Measurements from ENCODE around the gene CNEP1R1.
"Not testable (repeated sequence)": the region's sequence is repeated elsewhere in the genome, so short reads cannot be mapped to it uniquely, and the experiment has no call there.

Gene CNEP1R1

DNA sequence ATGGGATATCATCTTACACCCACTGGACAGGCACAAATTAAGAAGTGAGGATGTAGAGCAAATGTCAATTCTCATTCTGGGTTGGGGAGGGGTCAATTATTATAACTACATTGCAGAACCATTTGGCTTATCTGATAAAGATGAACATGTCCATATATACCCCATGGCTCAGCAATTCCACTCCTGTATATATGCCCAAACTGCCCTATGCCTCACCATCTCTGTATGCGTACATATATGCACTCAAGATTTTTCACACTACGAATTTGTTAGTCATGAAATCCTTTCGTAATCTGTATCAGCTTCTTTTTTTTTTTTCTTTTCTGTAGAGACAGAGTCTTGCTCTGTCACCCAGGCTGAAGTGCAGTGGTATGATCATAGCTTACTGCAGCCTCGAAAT lies 20.8 kb upstream of the CNEP1R1 start:
- peaks cover 0 to 2% of the 10 kb centered on the region in 2 donors for H3K4me1 Mint-ChIP-seq

DNA sequence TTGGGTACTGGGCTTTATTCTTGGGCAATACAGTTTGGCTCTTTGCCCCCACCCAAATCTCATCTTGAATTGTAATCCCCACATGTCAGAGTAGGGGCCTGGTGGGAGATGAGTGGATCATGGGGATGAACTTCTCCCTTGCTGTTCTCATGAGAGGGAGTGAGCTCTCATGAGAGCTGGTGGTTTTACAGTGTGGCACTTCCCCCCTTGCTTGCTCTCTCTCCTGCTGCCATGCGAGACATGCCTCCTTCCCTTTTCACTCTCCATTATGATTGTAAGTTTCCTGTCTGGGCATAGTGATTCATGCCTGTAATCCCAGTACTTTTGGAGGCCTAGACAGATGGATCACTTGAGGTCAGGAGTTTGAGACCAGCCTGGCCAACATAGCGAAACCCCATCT lies 18.1 kb upstream of the CNEP1R1 start:
- DNase-seq (no peak), ATAC-seq (replicated peaks) (peak in 1 of 2 donors; percentile 53)
- Mint-ChIP-seq H3K27me3 (peaks cover 24 to 25% of the 10 kb centered on the region in 2 donors), H3K9me3 (peaks cover 6 to 8% of the 10 kb centered on the region in 2 donors), H3K4me3 (no peak overlapping the region), H3K4me1 (peaks cover 0 to 2% of the 10 kb centered on the region in 2 donors), H3K36me3 (peaks cover 0 to 2% of the 10 kb centered on the region in 2 donors), H3K27ac (no peak overlapping the region)

More for the DNA sequence above, 20.8 kb upstream of the CNEP1R1 start:
- Mint-ChIP-seq H3K27me3 (peaks cover 16 to 25% of the 10 kb centered on the region in 2 donors), H3K4me3 (no peak overlapping the region), H3K27ac (no peak overlapping the region), H3K9me3 (peaks cover 6 to 8% of the 10 kb centered on the region in 2 donors), H3K36me3 (peaks cover 0 to 2% of the 10 kb centered on the region in 2 donors)
- no peak for ATAC-seq (replicated peaks)
- no peak for DNase-seq

DNA sequence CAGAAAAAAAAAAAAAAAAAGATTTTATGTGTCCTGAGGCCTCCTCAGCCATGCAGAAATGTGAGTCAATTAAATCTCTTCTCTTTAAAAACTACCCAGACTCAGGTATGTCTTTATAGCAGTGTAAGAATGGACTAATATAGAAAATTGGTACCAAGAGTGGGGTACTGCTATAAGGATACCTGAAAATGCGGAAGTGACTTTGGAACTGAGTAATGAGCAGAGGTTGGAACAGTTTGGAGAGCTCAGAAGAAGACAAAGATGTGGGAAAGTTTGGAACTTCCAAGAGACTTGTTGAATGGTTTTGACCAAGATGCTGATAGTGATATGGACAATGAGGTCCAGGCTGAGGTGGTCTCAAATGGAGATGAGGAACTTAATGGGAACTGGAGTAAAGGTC lies 17.3 kb upstream of the CNEP1R1 start:
- H3K36me3 Mint-ChIP-seq: peaks cover 0 to 2% of the 10 kb centered on the region in 2 donors

DNA sequence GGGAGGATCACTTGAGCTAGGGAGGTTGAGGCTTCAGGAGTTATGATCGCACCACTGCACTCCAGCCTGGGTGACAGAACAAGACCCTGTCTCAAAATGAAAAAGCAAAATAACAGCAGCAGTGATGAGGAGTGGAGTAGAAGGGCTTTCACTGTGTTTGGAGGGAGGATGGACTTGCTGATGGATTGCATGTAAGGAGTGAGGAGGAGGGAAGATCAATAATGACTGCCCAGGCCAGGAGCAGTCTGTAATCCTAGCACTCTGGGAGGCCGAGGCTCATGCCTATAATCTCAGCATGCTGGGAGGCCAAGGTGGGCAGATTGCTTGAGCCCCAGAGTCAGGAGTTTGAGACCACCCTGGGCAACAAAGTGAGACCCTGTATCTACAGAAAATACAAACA lies 14.8 kb upstream of the CNEP1R1 start:
- H3K4me3 Mint-ChIP-seq: no peak overlapping the region
- H3K9me3 Mint-ChIP-seq: peaks cover 6 to 8% of the 10 kb centered on the region in 2 donors
- peaks cover under 1 to 2% of the 10 kb centered on the region in 2 donors for H3K4me1 Mint-ChIP-seq
- no peak overlapping the region for H3K27ac Mint-ChIP-seq
- no peak for ATAC-seq (replicated peaks)
- DNase-seq: no peak
- peaks cover 0 to 2% of the 10 kb centered on the region in 2 donors for H3K36me3 Mint-ChIP-seq
- H3K27me3 Mint-ChIP-seq: peaks cover 10 to 20% of the 10 kb centered on the region in 2 donors

More for the DNA sequence above, 17.3 kb upstream of the CNEP1R1 start:
- peaks cover 6 to 8% of the 10 kb centered on the region in 2 donors for H3K9me3 Mint-ChIP-seq
- peaks cover 0 to 2% of the 10 kb centered on the region in 2 donors for H3K4me1 Mint-ChIP-seq
- H3K27ac Mint-ChIP-seq: no peak overlapping the region
- peaks cover 21 to 25% of the 10 kb centered on the region in 2 donors for H3K27me3 Mint-ChIP-seq
- H3K4me3 Mint-ChIP-seq: no peak overlapping the region
- DNase-seq: no peak
- no peak for ATAC-seq (replicated peaks)

DNA sequence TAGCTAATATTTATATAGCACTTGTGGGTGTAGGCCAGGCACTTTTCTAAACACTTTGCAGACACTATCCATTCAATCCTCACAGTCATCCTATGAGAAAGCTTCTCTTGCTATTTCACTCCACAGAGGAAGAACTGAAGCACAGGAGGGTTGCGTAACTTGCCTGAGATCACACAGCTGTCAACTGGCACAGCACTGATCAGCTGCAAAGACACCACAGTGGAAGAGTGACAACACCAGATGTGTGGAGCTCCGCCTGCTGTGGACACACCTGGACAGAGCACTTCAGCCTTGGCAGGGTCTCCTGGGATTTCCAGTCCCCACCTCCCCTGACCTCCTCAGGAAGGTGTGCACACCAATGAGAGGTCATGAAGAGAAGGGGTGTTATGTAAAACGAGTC lies 13.3 kb upstream of the CNEP1R1 start:
- peaks cover 6% of the 10 kb centered on the region in 2 donors for H3K9me3 Mint-ChIP-seq
- ATAC-seq (replicated peaks): no peak
- no peak for DNase-seq
- peaks cover 0 to 7% of the 10 kb centered on the region in 2 donors for H3K4me1 Mint-ChIP-seq
- H3K27ac Mint-ChIP-seq: no peak overlapping the region
- no peak overlapping the region for H3K4me3 Mint-ChIP-seq
- peaks cover 0 to 2% of the 10 kb centered on the region in 2 donors for H3K36me3 Mint-ChIP-seq
- H3K27me3 Mint-ChIP-seq: peaks cover 6 to 19% of the 10 kb centered on the region in 2 donors

DNA sequence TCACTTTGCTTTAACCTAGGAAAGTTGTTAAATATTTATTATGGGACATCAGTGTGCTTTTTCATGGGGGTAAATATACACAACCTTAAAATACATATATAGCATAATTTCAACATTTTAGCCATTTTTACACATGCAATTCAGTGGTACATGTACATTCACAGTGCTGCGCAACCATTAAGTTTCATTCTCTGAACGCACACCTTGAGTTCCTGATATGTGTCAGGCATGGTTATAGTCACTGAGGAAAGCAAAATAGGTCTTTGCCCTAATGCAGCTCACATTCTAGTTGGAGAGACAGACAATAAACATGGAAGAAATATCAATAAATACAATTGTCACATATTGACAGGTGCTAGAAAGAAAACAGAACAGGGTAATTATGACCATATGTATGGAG lies 12.8 kb upstream of the CNEP1R1 start:
- H3K36me3 Mint-ChIP-seq: peaks cover 0 to 2% of the 10 kb centered on the region in 2 donors

DNA sequence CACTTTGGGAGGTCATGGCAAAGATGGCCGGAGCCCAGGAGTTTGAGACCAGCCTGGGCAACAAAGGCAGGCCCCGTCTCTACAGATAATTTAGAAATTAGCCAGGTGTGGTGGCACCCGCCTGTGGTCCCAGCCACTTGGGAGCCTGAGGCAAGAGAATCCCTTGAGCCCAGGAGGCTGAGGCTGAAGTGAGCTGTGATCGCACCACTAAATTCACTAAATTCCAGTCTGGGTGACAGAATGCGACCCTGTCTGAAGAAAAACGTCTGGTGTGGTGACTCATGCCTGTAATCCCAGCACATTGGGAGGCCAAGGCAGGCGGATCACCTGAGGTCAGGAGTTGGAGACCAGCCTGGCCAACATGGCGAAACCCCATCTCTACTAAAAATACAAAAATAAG lies 10.8 kb upstream of the CNEP1R1 start:
- H3K4me3 Mint-ChIP-seq; H3K4me1 Mint-ChIP-seq; ATAC-seq (replicated peaks); H3K9me3 Mint-ChIP-seq; DNase-seq; H3K36me3 Mint-ChIP-seq; H3K27ac Mint-ChIP-seq: not testable (repeated sequence)
- peaks cover 8 to 13% of the 10 kb centered on the region in 2 donors for H3K27me3 Mint-ChIP-seq

More for the DNA sequence above, 12.8 kb upstream of the CNEP1R1 start:
- H3K27me3 Mint-ChIP-seq: peaks cover 6 to 14% of the 10 kb centered on the region in 2 donors
- no peak overlapping the region for H3K4me3 Mint-ChIP-seq
- H3K4me1 Mint-ChIP-seq: peaks cover 0 to 7% of the 10 kb centered on the region in 2 donors
- peaks cover 5 to 6% of the 10 kb centered on the region in 2 donors for H3K9me3 Mint-ChIP-seq
- ATAC-seq (replicated peaks): no peak
- H3K27ac Mint-ChIP-seq: no peak overlapping the region
- no peak for DNase-seq

DNA sequence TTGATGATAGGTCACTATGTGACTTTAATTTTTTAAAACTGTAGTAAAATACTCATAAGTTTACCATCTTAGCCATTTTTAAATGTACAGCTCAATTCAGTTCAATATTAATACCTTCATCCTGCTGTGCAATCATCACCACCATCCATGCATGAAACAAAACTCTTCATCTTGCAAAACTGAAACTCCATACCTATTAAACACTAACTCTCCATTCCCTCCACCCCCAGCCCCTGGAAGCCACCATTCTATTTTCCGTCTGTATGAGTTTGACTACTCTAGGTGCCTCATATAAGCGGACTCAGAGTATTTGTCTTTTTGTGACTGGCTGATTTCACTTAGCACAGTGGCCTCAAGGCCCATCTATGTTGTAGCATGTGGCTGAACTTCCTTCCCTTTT lies 9.4 kb upstream of the CNEP1R1 start:
- ATAC-seq (replicated peaks) (no peak), DNase-seq (no peak)
- no peaks in the 10 kb centered on the region for H3K9me3 Mint-ChIP-seq
- H3K27ac Mint-ChIP-seq: no peak overlapping the region
- peaks cover 4 to 7% of the 10 kb centered on the region in 2 donors for H3K27me3 Mint-ChIP-seq
- no peaks in the 10 kb centered on the region for H3K36me3 Mint-ChIP-seq
- H3K4me1 Mint-ChIP-seq: peaks cover 0 to 7% of the 10 kb centered on the region in 2 donors
- no peak overlapping the region for H3K4me3 Mint-ChIP-seq

DNA sequence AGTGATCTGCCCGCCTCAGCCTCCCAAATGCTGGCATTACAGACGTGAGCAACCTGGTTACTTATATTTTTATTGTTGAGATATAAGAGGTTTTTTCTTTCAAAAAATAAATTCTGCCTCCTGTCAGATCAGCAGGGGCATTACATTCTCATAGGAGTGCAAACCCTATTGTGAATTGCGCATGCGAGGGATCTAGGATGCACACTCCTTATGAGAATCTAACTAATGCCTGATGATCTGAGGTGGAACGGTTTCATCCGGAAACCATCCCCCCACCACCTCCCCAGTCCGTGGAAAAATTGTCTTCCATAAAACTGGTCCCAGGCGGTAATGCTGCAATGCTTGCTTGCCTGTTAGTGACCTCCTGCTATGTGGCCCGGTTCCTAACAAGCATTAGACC lies 7.5 kb upstream of the CNEP1R1 start:
- peaks cover 0 to 7% of the 10 kb centered on the region in 2 donors for H3K4me1 Mint-ChIP-seq
- DNase-seq (no peak), ATAC-seq (replicated peaks) (no peak)
- H3K4me3 Mint-ChIP-seq: no peak overlapping the region
- no peaks in the 10 kb centered on the region for H3K9me3 Mint-ChIP-seq
- no peaks in the 10 kb centered on the region for H3K36me3 Mint-ChIP-seq
- no peak overlapping the region for H3K27ac Mint-ChIP-seq
- H3K27me3 Mint-ChIP-seq: peaks cover 6 to 11% of the 10 kb centered on the region in 2 donors

DNA sequence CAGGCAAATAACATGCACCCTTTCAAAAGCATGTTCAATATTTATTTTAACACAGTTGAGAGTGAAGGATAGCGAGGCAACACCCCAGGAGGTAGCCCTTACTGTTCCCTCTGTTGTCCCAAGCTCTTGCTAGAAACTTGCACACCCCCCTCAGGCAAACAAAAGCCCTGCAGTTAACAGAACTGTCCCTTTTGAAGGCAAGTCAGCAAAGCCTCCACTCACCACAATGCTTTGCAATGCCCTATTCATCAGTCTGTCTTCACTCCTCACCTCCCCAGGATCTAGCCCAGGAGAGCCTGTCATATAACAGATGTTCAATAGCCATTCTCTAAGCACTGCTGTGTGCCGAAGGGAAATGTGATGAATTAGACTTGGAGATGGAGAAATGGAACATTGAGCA lies 3.5 kb upstream of the CNEP1R1 start:
- H3K9me3 Mint-ChIP-seq: no peaks in the 10 kb centered on the region
- ATAC-seq (replicated peaks): no peak
- no peaks in the 10 kb centered on the region for H3K36me3 Mint-ChIP-seq
- no peak overlapping the region for H3K27ac Mint-ChIP-seq
- DNase-seq: no peak
- peaks cover 6 to 11% of the 10 kb centered on the region in 2 donors for H3K27me3 Mint-ChIP-seq
- no peak overlapping the region for H3K4me3 Mint-ChIP-seq
- H3K4me1 Mint-ChIP-seq: peaks cover 0 to 5% of the 10 kb centered on the region in 2 donors

DNA sequence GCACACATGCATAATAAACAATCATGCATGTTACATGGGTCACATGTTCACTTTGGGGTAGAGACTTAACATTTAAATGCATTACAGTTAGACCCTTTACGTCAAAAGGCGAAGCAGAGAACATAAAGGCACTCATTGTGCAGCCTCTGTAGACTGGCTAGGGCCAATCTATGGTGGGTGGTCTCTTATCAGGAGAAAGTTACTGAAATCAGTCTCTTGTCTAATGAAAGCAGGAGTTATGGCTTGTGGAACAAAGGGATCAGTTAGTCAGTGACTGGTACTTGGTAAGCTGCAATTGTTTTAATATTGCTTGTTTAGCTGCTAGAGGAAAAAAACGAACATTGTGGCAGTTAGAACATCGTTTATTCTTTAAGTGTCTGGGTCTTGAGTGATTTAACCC lies 1.4 kb upstream of the CNEP1R1 start:
- H3K4me3 Mint-ChIP-seq: no peak overlapping the region
- no peak for ATAC-seq (replicated peaks)
- H3K36me3 Mint-ChIP-seq: no peaks in the 10 kb centered on the region
- peaks cover 6 to 10% of the 10 kb centered on the region in 2 donors for H3K27me3 Mint-ChIP-seq
- DNase-seq: no peak
- H3K4me1 Mint-ChIP-seq: peaks cover 5% of the 10 kb centered on the region in 2 donors
- no peaks in the 10 kb centered on the region for H3K9me3 Mint-ChIP-seq
- H3K27ac Mint-ChIP-seq: no peak overlapping the region

DNA sequence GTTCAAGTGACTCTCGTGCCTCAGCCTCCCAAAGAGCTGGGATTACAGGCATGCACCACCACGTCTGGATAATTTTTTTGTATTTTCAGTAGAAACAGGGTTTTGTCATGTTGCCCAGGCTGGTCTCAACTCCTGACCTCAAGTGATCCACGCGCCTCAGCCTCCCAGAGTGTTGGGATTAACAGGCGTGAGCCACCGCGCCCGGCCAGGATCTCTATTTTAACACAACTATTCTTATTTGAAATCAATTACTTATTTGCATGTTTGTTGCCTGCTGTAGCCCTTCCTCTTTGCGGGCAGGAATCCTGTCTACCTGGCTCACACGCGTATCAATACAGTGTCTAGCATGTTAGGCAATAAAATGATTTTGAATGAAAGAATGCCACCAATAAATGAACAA lies 818 bp upstream of the CNEP1R1 start:
- DNase-seq (no peak), ATAC-seq (replicated peaks) (no peak)
- peaks cover 5% of the 10 kb centered on the region in 2 donors for H3K4me1 Mint-ChIP-seq
- peak overlapping the region in 1 of 2 donors; percentile 97 for H3K4me3 Mint-ChIP-seq
- peaks cover 6 to 7% of the 10 kb centered on the region in 2 donors for H3K27me3 Mint-ChIP-seq
- H3K36me3 Mint-ChIP-seq: no peaks in the 10 kb centered on the region
- no peak overlapping the region for H3K27ac Mint-ChIP-seq
- H3K9me3 Mint-ChIP-seq: no peaks in the 10 kb centered on the region

DNA sequence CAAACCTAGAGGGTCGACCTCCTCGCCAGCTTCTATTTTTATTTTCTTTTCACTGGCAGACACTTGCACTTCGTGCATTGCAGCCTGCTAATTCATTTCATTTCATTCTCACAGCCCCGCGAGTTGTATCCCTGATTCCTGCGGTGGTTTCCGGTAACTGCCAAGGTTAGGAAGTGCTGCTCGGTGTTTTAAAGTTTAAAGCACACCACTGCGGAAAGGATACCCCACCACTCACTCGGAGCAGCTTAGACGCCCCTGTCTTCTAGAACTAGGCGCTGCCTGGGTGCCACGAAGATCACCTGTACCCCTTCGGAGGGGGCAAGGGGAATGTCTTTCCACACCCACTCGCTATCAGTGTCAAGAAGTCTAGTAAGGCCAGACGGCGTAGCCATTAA lies 509 bp downstream of the CNEP1R1 start:
- Mint-ChIP-seq H3K36me3 (peaks cover 3 to 5% of the 10 kb centered on the region in 2 donors), H3K27ac (peak overlapping the region; percentile 77), H3K9me3 (no peaks in the 10 kb centered on the region), H3K27me3 (peaks cover 6 to 7% of the 10 kb centered on the region in 2 donors), H3K4me1 (peaks cover 5% of the 10 kb centered on the region in 2 donors), H3K4me3 (peak overlapping the region; percentile 93 to 97)
- DNase-seq (no peak), ATAC-seq (replicated peaks) (peak; percentile 16 to 19)

DNA sequence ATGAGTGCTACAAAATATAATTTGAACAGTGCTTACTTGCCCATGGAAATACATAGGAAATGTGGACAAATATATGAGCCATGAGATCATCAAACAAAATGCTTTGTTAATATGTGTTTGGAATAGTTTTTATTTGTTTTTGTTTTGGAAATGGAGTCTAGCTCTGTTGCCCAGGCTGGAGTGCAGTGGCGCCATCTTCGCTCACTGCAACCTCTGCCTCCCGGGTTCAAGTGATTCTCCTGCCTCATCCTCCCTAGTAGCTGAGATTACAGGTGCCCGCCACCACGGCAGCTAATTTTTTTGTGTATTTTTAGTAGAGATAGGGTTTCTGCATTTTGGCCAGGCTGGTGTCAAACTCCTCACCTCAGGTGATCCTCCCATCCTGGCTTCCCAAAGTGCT lies 2.8 kb downstream of the CNEP1R1 start:
- Mint-ChIP-seq H3K36me3 (peaks cover 21 to 22% of the 10 kb centered on the region in 2 donors), H3K4me1 (peaks cover 5 to 7% of the 10 kb centered on the region in 2 donors), H3K9me3 (no peaks in the 10 kb centered on the region), H3K27ac (no peak overlapping the region), H3K4me3 (no peak overlapping the region), H3K27me3 (no peaks in the 10 kb centered on the region)
- no peak for DNase-seq
- ATAC-seq (replicated peaks): no peak

DNA sequence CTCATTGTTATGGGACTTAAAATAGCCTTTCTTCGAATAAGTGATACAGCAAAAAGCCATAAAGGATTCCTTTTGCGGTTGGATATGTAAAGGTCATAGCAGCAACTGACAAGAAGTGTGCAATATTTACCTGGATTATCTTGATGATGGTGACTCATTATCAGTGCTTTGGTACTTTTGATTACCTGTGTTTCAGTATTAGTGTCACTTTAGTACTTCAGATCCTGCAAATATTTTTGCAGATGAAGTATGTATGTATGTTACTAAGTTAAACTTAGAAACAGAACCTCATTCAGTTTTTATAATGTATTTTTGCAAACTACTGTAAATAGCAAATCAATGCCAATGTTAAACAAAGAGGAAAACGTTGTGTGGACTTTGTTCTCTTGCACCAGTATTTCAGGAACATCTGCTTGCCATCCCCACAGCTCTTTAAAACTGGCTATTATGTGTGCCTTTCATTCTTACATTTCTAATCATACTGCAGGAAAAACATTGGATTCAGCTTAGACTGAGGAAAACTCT lies 10.5 kb downstream of the CNEP1R1 start:
- Mint-ChIP-seq H3K36me3 (peaks cover 29 to 30% of the 10 kb centered on the region in 2 donors), H3K27me3 (no peaks in the 10 kb centered on the region), H3K27ac (no peak overlapping the region), H3K4me3 (no peak overlapping the region), H3K9me3 (no peaks in the 10 kb centered on the region), H3K4me1 (peaks cover 14 to 18% of the 10 kb centered on the region in 2 donors)
- no peak for ATAC-seq (replicated peaks)
- no peak for DNase-seq

Data from stimulated activated naive B cell treated with anti-CD40 and anti-IgM and Interleukin-4, amounts not matched to agents 10 μg/mL and 1 μg/mL and 100 μg/mL, for 72 hours (primary cell).